Subcutaneous abdominal adipose tissue (tissue), 5 donors: ENCODE results near the gene TMLHE.
A peak's percentile ranks its signal among the peaks of the same experiment; 100 is the strongest.
"Not testable (repeated sequence)": the region's sequence is repeated elsewhere in the genome, so short reads cannot be mapped to it uniquely, and the experiment has no call there.

Experiments used
- H3K27ac ChIP-seq: one replicate; pipeline ENCODE4 v1.7.0; 2013; ENCODE audit warnings: low read depth, mild to moderate bottlenecking, inconsistent platforms, low read length, moderate library complexity
- H3K27me3 ChIP-seq, 5 donors: one replicate each; pipeline ENCODE4 v1.7.0; 2013; ENCODE audit warnings: low read length in 5 of 5, inconsistent platforms in 1 of 5; ENCODE audit not compliant: control insufficient read depth in 5 of 5, insufficient read depth in 4 of 5
- H3K36me3 ChIP-seq, 5 donors: one replicate each; pipeline ENCODE4 v1.7.0; 2013; ENCODE audit warnings: low read length in 5 of 5; ENCODE audit not compliant: control insufficient read depth in 5 of 5, insufficient read depth in 5 of 5
- H3K4me1 ChIP-seq, 5 donors: one replicate each; pipeline ENCODE4 v1.7.0; 2013; ENCODE audit warnings: low read length in 5 of 5, mild to moderate bottlenecking in 3 of 5, moderate library complexity in 1 of 5; ENCODE audit not compliant: control insufficient read depth in 5 of 5, insufficient read depth in 5 of 5
- H3K4me3 ChIP-seq, 5 donors: one replicate each; pipeline ENCODE4 v1.7.0; 2013; ENCODE audit warnings: low read length in 5 of 5, low read depth in 1 of 5
- H3K9ac ChIP-seq, 5 donors: one replicate each; pipeline ENCODE4 v1.7.0; 2013; ENCODE audit warnings: low read length in 5 of 5, mild to moderate bottlenecking in 4 of 5, moderate library complexity in 3 of 5
- H3K9me3 ChIP-seq, 5 donors: one replicate each; pipeline ENCODE4 v1.7.0; 2013; ENCODE audit warnings: low read length in 5 of 5; ENCODE audit not compliant: control insufficient read depth in 5 of 5
- donor health status: healthy.
- donor health status: healthy.
- donor health status: healthy.
- donor health status: healthy.
- donor health status: healthy.

The TMLHE gene

GRCh38 chrX:155612312-155613224 is at the start of gene TMLHE, which contains the start of gene SPRY3:
TMLHE (minus strand) TSS chrX:155612952; CDS start chrX:155545276, 67,676 bp downstream.
SPRY3 (plus strand) TSS chrX:155612586.
- Histone ChIP-seq H3K4me1 (peaks cover 0 to 15% (median 13%) of the 10 kb centered on the region in 5 donors), H3K9me3 (peaks cover 0 to 10% (median 2%) of the 10 kb centered on the region in 5 donors), H3K36me3 (no peaks in the 10 kb centered on the region), H3K27me3 (no peaks in the 10 kb centered on the region), H3K4me3 (peak within 1 kb of the TSS; percentile 81 to 90 (median 87)), H3K9ac (peak within 1 kb of the TSS; percentile 90 to 99 (median 93)), H3K27ac (peak within 1 kb of the TSS; percentile 88)

GRCh38 chrX:155662282-155662681 is 49.5 kb upstream of the TMLHE start:
- peaks cover 3 to 10% (median 9%) of the 10 kb centered on the region in 5 donors for H3K9me3 ChIP-seq
- no peaks in the 10 kb centered on the region for H3K36me3 ChIP-seq
- H3K4me3 ChIP-seq, result no peak overlapping the region
- no peak overlapping the region for H3K27ac ChIP-seq
- H3K4me1 ChIP-seq, result no peaks in the 10 kb centered on the region
- no peak overlapping the region for H3K9ac ChIP-seq
- H3K27me3 ChIP-seq, result no peaks in the 10 kb centered on the region

GRCh38 chrX:155645180-155645579 is 32.4 kb upstream of the TMLHE start:
- no peaks in the 10 kb centered on the region for H3K4me1 ChIP-seq
- no peak overlapping the region for H3K9ac ChIP-seq
- no peaks in the 10 kb centered on the region for H3K27me3 ChIP-seq
- H3K4me3 ChIP-seq, result no peak overlapping the region
- H3K9me3 ChIP-seq, result peaks cover 0 to 4% (median 0%) of the 10 kb centered on the region in 5 donors
- H3K36me3 ChIP-seq, result no peaks in the 10 kb centered on the region
- H3K27ac ChIP-seq, result no peak overlapping the region

- Histone ChIP-seq H3K9me3 (peaks cover 0 to 4% (median 0%) of the 10 kb centered on the region in 5 donors), H3K27ac (no peak overlapping the region), H3K36me3 (no peaks in the 10 kb centered on the region), H3K9ac (no peak overlapping the region), H3K27me3 (no peaks in the 10 kb centered on the region), H3K4me1 (no peaks in the 10 kb centered on the region), H3K4me3 (no peak overlapping the region)
These were observed 30.5 kb upstream of the TMLHE start for GRCh38 chrX:155643240-155643639.

- not testable (repeated sequence) for H3K9me3 ChIP-seq, H3K27me3 ChIP-seq, H3K36me3 ChIP-seq, H3K27ac ChIP-seq, H3K4me1 ChIP-seq, H3K9ac ChIP-seq
- H3K4me3 ChIP-seq, result peak overlapping the region; percentile 45 to 61 (median 54)
These were observed 28.6 kb upstream of the TMLHE start for GRCh38 chrX:155641371-155641770.

- peaks cover 0 to 6% (median 0%) of the 10 kb centered on the region in 5 donors for H3K4me1 ChIP-seq
- H3K27ac ChIP-seq, result no peak overlapping the region
- H3K9me3 ChIP-seq, result no peaks in the 10 kb centered on the region
- H3K4me3 ChIP-seq, result no peak overlapping the region
- H3K9ac ChIP-seq, result no peak overlapping the region
- no peaks in the 10 kb centered on the region for H3K27me3 ChIP-seq
- H3K36me3 ChIP-seq, result no peaks in the 10 kb centered on the region
These were observed 25.0 kb upstream of the TMLHE start for GRCh38 chrX:155637714-155638113.

- H3K27ac ChIP-seq, H3K4me3 ChIP-seq, H3K4me1 ChIP-seq, H3K9ac ChIP-seq, H3K9me3 ChIP-seq, H3K27me3 ChIP-seq, H3K36me3 ChIP-seq: not testable (repeated sequence)
These were observed 22.3 kb upstream of the TMLHE start for GRCh38 chrX:155635019-155635418.

GRCh38 chrX:155632431-155633100 is 19.8 kb upstream of the TMLHE start:
- no peak overlapping the region for H3K27ac ChIP-seq
- H3K27me3 ChIP-seq, result no peaks in the 10 kb centered on the region
- peaks cover 0 to 14% (median 6%) of the 10 kb centered on the region in 5 donors for H3K9me3 ChIP-seq
- H3K4me1 ChIP-seq, result peaks cover 0 to 4% (median 0%) of the 10 kb centered on the region in 5 donors
- H3K9ac ChIP-seq, result no peak overlapping the region
- H3K36me3 ChIP-seq, result no peaks in the 10 kb centered on the region
- peak overlapping the region in 4 of 5 donors; percentile 2 to 30 (median 18) for H3K4me3 ChIP-seq

GRCh38 chrX:155620110-155620509 is 7.4 kb upstream of the TMLHE start:
- H3K27ac ChIP-seq, H3K4me1 ChIP-seq, H3K27me3 ChIP-seq, H3K9me3 ChIP-seq, H3K9ac ChIP-seq, H3K4me3 ChIP-seq, H3K36me3 ChIP-seq: not testable (repeated sequence)

GRCh38 chrX:155615938-155616337 is 3.2 kb upstream of the TMLHE start:
- Histone ChIP-seq H3K4me3 (no peak overlapping the region), H3K27ac (no peak overlapping the region), H3K27me3 (no peaks in the 10 kb centered on the region), H3K9me3 (peaks cover 0 to 10% (median 2%) of the 10 kb centered on the region in 5 donors), H3K9ac (no peak overlapping the region), H3K36me3 (no peaks in the 10 kb centered on the region), H3K4me1 (peaks cover 0 to 13% (median 10%) of the 10 kb centered on the region in 5 donors)
